ENCODE measurements around the gene TMEM184B.
A peak's percentile ranks its signal among the peaks of the same experiment; 100 is the strongest.

The TMEM184B gene

DNA sequence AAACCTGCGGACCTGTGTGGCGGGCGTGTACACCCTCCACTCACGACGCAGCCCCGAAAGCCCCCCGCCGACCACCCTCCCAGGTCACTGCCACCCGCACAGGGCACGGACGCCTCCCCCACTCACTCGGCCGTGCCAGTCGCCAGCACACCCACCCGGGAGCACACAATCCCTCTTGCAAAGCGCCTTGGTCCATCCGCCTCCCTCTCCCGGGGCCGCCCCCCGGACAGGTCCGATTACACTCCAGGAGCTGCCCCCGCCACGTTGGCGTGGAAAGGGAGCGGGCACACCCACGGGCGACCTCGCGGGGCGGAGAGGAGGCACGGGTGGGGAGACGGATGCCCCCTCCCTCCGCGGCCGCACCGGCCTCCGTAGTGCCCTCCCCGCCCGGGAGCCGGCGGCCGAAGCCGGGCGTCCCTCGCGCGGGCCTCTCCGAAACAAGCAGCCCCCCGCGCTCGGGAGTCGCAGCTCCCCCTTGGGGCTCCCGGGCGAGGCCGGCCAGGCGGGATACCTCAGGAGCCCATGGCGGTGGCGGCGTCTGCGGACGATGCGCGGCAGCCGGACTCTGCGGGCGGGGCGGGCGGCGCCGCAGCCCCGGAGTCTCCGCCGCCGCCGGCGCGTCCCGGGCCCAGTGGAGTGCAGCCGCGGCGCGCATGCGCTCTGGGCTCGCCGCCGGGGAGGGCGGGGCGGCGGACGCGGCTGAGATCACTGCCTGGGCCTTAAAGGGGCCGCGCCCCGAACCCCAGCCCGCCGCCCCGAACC is at the start of gene TMEM184B:
Gene TMEM184B, minus strand, starts transcription at position 638 of the 762 bp plus-strand sequence. CDS start 25,049 bp downstream, outside the sequence.
- Mint-ChIP-seq H3K9me3 (no peaks in the 10 kb centered on the region), H3K36me3 (ENCODE audit: low read depth) (no peaks in the 10 kb centered on the region)
- peak; percentile 92 for ATAC-seq

GRCh38 chr22:38320605-38321402 is 48.0 kb upstream of the TMEM184B start:
- Mint-ChIP-seq H3K27ac (no peak overlapping the region), H3K4me1 (peaks cover 10% of the 10 kb centered on the region), H3K9me3 (no peaks in the 10 kb centered on the region), H3K4me3 (no peak overlapping the region), H3K36me3 (ENCODE audit: low read depth) (no peaks in the 10 kb centered on the region), H3K27me3 (no peaks in the 10 kb centered on the region)
- ATAC-seq (no peak), DNase-seq (no peak)

More for the DNA sequence above, at the start of gene TMEM184B:
- no peaks in the 10 kb centered on the region for H3K27me3 Mint-ChIP-seq
- peaks cover 44% of the 10 kb centered on the region for H3K4me1 Mint-ChIP-seq
- H3K27ac Mint-ChIP-seq = peak within 1 kb of the TSS; percentile 87
- peak within 1 kb of the TSS; percentile 86 for H3K4me3 Mint-ChIP-seq
- peak; percentile 85 for DNase-seq

GRCh38 chr22:38318792-38319773 is 46.3 kb upstream of the TMEM184B start:
- H3K27me3 Mint-ChIP-seq = no peaks in the 10 kb centered on the region
- H3K4me3 Mint-ChIP-seq = no peak overlapping the region
- no peaks in the 10 kb centered on the region for H3K36me3 Mint-ChIP-seq (ENCODE audit: low read depth)

GRCh38 chr22:38317995-38318715 is 45.3 kb upstream of the TMEM184B start:
- peak overlapping the region; percentile 73 for H3K27ac Mint-ChIP-seq
- no peaks in the 10 kb centered on the region for H3K9me3 Mint-ChIP-seq
- DNase-seq = no peak
- H3K4me3 Mint-ChIP-seq = peak overlapping the region; percentile 78
- peaks cover 33% of the 10 kb centered on the region for H3K4me1 Mint-ChIP-seq
- no peak for ATAC-seq
- H3K36me3 Mint-ChIP-seq (ENCODE audit: low read depth) = peaks cover 2% of the 10 kb centered on the region
- H3K27me3 Mint-ChIP-seq = no peaks in the 10 kb centered on the region

More at GRCh38 chr22:38318792-38319773, 46.3 kb upstream of the TMEM184B start:
- Mint-ChIP-seq H3K9me3 (no peaks in the 10 kb centered on the region), H3K4me1 (peaks cover 25% of the 10 kb centered on the region), H3K27ac (no peak overlapping the region)
- ATAC-seq (no peak), DNase-seq (no peak)

DNA sequence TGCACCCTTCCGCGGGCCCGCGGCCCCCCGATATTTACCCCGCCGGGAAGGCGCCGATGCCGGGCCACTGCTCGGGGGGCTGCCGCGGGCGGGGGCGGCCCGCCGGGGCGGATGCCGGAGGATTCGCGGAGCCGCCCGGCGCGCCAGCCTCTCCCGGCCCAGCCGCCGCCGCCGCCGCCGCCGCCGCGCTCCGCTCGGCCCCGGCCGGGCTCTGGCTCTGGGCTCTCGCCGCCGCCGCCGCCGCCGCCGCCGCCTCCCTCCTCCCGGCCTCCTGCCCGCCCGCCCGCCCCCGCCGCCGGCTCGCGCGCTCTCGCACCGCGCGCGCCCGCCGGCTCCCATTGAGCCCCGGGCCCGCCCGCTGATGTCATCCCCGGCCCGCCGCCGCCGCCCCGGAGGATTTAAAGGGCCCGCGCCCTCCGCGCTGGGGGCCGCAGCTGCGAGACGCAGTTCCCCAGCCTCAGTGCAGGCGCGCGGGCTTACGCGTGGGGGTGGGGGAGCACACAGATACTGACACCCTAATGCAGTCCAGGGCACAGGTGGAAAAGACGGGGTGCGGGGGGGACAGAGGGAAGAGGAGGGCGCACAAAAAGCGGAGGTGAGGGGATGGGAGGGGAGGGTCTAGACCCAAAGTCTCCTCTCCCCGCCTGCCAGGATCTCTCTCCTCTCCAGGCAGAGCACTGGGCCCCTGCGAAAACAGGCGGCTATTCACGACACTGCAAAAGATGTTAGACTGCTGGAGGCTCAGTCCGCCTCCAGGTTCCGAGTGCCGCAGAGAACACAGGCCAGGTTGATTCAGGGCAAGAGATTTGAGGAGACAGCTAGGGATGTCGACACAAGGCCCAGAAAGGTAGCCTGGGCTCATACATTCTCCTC is 44.5 kb upstream of the TMEM184B start, which contains the start of gene CSNK1E:
Gene CSNK1E, minus strand, starts transcription at position 312 of the 873 bp plus-strand sequence. CDS start 3,276 bp downstream, outside the sequence.
- peak within 1 kb of the TSS; percentile 91 for H3K4me3 Mint-ChIP-seq
- H3K9me3 Mint-ChIP-seq = no peaks in the 10 kb centered on the region
- H3K36me3 Mint-ChIP-seq (ENCODE audit: low read depth) = peaks cover 9% of the 10 kb centered on the region
- peaks cover 40% of the 10 kb centered on the region for H3K4me1 Mint-ChIP-seq
- DNase-seq = peak; percentile 76
- no peaks in the 10 kb centered on the region for H3K27me3 Mint-ChIP-seq
- peak; percentile 53 for ATAC-seq
- H3K27ac Mint-ChIP-seq = peak within 1 kb of the TSS; percentile 87

GRCh38 chr22:38316364-38317121 is 43.7 kb upstream of the TMEM184B start:
- no peaks in the 10 kb centered on the region for H3K9me3 Mint-ChIP-seq
- no peaks in the 10 kb centered on the region for H3K27me3 Mint-ChIP-seq
- ATAC-seq (peak; percentile 25), DNase-seq (peak; percentile 40)
- H3K27ac Mint-ChIP-seq = peak overlapping the region; percentile 87
- H3K36me3 Mint-ChIP-seq (ENCODE audit: low read depth) = peaks cover 12% of the 10 kb centered on the region
- peak overlapping the region; percentile 91 for H3K4me3 Mint-ChIP-seq
- H3K4me1 Mint-ChIP-seq = peaks cover 49% of the 10 kb centered on the region

GRCh38 chr22:38315823-38316363 is 43.1 kb upstream of the TMEM184B start:
- Mint-ChIP-seq H3K4me3 (peak overlapping the region; percentile 91), H3K4me1 (peaks cover 55% of the 10 kb centered on the region), H3K36me3 (ENCODE audit: low read depth) (peaks cover 15% of the 10 kb centered on the region), H3K27ac (peak overlapping the region; percentile 87), H3K27me3 (no peaks in the 10 kb centered on the region), H3K9me3 (no peaks in the 10 kb centered on the region)
- ATAC-seq (no peak), DNase-seq (no peak)

GRCh38 chr22:38314933-38315822 is 42.4 kb upstream of the TMEM184B start:
- H3K9me3 Mint-ChIP-seq = no peaks in the 10 kb centered on the region
- peak overlapping the region; percentile 91 for H3K4me3 Mint-ChIP-seq
- no peak for DNase-seq
- H3K4me1 Mint-ChIP-seq = peaks cover 59% of the 10 kb centered on the region
- ATAC-seq = no peak
- peak overlapping the region; percentile 87 for H3K27ac Mint-ChIP-seq
- no peaks in the 10 kb centered on the region for H3K27me3 Mint-ChIP-seq
- peaks cover 15% of the 10 kb centered on the region for H3K36me3 Mint-ChIP-seq (ENCODE audit: low read depth)

- Mint-ChIP-seq H3K9me3 (no peaks in the 10 kb centered on the region), H3K4me1 (peaks cover 59% of the 10 kb centered on the region), H3K4me3 (peak overlapping the region; percentile 91), H3K36me3 (ENCODE audit: low read depth) (peaks cover 15% of the 10 kb centered on the region), H3K27me3 (no peaks in the 10 kb centered on the region), H3K27ac (peak overlapping the region; percentile 87)
- ATAC-seq (no peak), DNase-seq (no peak)
These were observed 41.5 kb upstream of the TMEM184B start for GRCh38 chr22:38314051-38314932.

DNA sequence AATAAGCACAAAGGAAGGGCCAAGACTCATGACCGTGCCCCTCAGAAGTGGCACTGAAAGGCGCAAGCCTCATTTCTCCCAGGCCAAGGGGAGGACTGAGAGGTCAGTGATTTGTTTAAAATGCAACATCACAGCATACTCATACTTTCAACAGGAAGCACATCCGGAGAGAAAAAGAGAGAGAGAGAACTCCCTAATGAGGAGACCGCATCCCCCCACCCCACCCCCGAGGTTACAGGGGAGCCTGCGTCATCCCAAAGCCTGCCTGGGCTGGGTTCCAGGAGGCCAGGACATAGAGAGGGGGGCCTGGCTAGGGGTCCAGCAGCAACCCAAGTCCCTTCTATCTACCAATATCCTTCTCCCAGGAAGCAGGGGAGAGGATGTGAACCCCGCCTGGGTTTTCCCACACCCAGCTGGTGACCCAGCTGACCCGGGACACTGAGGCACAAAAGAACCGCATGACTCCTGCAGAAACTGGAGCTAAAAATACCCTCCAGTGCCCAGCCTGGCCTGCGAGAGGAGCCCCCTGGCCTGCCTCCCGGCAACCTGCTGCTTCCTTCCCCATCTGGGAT is 40.7 kb upstream of the TMEM184B start:
- peaks cover 15% of the 10 kb centered on the region for H3K36me3 Mint-ChIP-seq (ENCODE audit: low read depth)
- no peak for ATAC-seq

More for the DNA sequence above, 40.7 kb upstream of the TMEM184B start:
- Mint-ChIP-seq H3K4me1 (peaks cover 59% of the 10 kb centered on the region), H3K4me3 (peak overlapping the region; percentile 91), H3K27me3 (no peaks in the 10 kb centered on the region), H3K9me3 (no peaks in the 10 kb centered on the region), H3K27ac (peak overlapping the region; percentile 56)
- no peak for DNase-seq
